GM20000 (cell line): ENCODE data around the gene CFAP251.
A peak's percentile ranks its signal among the peaks of the same experiment; 100 is the strongest.

Experiments used
- DNase-seq: peaks from one replicate; pipeline ENCODE4 v3.0.0; 2012; ENCODE audit warnings: low spot score
- TF ChIP-seq, protein P1 (sequence below): IDR thresholded peaks from 2 replicates; pipeline ENCODE4 v1.5.1; 2012; ENCODE audit warnings: mild to moderate bottlenecking, control low read depth; ENCODE audit errors: extremely low read depth, missing control alignments

CFAP251 gene

GRCh38 chr12:122005252-122005776, 86.9 kb downstream of the CFAP251 start:
- DNase-seq, result peak; percentile 7
- TF ChIP-seq, protein P1, sequence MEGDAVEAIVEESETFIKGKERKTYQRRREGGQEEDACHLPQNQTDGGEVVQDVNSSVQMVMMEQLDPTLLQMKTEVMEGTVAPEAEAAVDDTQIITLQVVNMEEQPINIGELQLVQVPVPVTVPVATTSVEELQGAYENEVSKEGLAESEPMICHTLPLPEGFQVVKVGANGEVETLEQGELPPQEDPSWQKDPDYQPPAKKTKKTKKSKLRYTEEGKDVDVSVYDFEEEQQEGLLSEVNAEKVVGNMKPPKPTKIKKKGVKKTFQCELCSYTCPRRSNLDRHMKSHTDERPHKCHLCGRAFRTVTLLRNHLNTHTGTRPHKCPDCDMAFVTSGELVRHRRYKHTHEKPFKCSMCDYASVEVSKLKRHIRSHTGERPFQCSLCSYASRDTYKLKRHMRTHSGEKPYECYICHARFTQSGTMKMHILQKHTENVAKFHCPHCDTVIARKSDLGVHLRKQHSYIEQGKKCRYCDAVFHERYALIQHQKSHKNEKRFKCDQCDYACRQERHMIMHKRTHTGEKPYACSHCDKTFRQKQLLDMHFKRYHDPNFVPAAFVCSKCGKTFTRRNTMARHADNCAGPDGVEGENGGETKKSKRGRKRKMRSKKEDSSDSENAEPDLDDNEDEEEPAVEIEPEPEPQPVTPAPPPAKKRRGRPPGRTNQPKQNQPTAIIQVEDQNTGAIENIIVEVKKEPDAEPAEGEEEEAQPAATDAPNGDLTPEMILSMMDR, result no peak

- TF ChIP-seq, protein P1, result no peak
- peak; percentile 20 for DNase-seq
Measured at GRCh38 chr12:122006186-122006926, 88.0 kb downstream of the CFAP251 start.

DNA sequence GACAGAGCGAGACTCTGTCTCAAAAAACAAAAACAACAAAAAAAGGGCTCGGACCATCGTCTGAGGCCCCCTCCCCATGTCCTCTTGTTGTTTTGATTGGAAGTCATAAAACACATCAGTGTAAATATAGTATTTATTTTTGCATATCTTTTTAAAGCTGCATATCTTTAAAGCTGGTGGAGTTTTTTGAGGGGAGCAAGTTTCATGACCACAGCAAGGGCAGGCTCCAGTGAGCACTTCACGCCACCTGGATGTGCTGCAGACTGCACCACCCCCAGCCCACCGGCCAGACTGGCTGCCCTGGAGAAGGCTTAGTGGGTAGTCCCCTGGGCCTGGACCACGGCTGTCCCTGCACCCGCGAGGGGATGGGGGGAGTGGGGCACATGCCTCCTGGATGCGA, 91.3 kb downstream of the CFAP251 start:
- no peak for DNase-seq
- TF ChIP-seq, protein P1, result no peak

DNA sequence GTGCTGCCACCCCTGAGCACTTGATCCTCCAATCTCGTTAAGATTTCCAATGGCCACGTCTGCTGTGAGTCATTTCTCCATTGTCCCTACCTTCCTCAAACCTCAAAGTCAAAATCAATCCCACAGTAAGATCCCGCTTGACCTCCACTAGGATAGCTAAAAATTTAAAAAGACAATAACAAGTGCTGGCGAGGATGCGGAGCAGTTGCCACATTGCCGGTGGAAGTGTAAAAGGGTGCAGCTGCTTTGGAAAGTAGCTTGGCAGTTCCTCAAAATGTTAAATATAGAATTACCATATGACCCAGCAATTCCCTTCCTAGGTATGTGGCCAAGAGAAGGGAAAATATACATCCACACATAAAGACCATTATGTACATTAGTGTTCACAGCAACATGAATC, 93.8 kb downstream of the CFAP251 start:
- TF ChIP-seq, protein P1, result no peak
- no peak for DNase-seq

DNA sequence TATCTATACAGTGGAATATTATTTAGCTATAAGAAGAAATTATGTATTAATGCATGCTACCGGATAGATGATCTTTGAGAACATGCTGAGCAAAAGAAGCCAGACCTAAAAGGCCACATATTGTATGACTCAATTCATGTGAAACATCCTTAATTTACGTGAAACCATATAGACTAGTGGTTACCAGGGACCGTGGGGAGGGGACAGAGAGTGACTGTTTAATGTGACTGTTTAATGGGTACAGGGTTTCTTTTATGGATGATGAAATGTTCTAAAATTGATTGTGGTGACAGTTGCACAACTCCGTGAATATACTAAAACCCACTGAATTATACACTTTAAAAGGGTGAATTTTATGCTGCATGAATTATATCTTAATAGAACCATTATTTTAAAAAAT, 94.7 kb downstream of the CFAP251 start:
- TF ChIP-seq, protein P1, result no peak
- DNase-seq, result no peak

DNA sequence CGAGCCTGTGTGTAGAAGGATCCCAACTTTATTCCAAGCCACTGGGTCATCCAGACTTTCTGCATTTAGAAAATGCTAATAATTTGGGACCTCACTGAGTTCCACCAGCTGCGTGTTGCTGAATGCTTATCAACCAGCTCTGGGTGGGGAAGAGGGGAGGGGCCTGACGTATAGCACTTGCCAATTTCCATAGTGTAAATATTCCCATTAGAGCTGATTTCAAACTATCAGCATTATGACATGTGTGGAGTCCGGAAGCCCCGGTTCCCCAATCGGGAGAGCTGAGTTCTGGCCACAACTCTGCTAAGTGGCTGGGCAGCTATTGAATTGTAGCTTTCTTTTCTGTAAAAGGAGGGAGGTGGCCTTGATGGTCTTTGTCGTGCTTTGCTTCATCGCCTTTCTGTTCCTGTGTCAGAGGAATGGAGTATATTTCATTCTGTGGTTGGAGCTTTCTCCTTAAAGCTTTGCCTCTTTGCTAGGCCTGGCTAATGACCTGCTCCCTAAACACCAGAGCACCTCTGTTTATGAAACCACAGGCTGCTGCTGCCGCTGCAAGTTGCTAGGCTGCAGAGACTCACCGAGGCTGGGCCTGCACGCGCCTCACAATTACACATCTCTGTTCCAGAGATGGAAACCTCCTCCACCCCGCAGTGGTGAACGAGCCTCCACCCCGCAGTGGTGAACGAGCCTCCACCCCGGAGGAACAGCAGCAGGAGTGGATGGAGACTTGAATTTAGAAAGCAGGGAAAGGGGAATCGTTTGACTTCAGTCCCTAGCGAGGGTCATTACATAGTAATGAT, 95.6 kb downstream of the CFAP251 start:
- no peak for DNase-seq
- TF ChIP-seq, protein P1, result no peak

DNA sequence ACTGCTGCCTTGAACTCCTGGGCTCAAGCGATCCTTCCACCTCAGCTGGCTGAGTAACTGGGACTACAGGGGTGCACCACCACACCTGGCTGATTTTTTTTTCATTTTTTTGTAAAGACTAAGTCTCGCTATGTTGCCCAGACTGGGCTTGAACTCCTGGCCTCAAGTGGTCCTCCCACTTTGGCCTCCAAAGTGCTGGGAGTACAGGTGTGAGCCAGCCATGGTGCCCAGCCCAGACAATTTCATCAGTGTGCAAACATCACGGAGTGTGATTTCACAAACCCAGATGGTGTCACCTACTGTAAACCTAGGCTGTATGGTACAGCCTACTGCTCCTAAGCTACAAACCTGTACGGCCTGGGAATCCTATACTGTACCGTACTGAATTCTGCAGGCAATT, 96.4 kb downstream of the CFAP251 start:
- DNase-seq, result no peak
- TF ChIP-seq, protein P1, result no peak
